ENCODE data around the gene RAP1A.

The RAP1A gene

GRCh38 chr1:111619635-111620440 lies at the start of gene RAP1A:
Gene RAP1A, plus strand, starts transcription at chr1:111619789. Its CDS starts 71,572 bp downstream, at chr1:111691361.
- TF ChIP-seq ZNF384 (IDR thresholded peaks at IDR 0.05) (no peak), SP1 (IDR thresholded peaks at IDR 0.05) (no peak), ARNT (IDR thresholded peaks at IDR 0.05) (no peak), ELF4 (IDR thresholded peaks at IDR 0.05) (no peak), LEF1 (IDR thresholded peaks at IDR 0.05; ENCODE audit: borderline replicate concordance) (no peak), BHLHE40 (IDR thresholded peaks at IDR 0.05; ENCODE audit: borderline replicate concordance) (no peak), FOXM1 (IDR thresholded peaks at IDR 0.05; ENCODE audit: borderline replicate concordance) (no peak), FOXA1 (IDR thresholded peaks at IDR 0.05) (no peak), FOXK2 (IDR thresholded peaks at IDR 0.05) (no peak), L3MBTL2 (conservative IDR thresholded peaks at IDR 0.05) (no peak), SUZ12 (IDR thresholded peaks at IDR 0.05) (no peak), CTBP1 (IDR thresholded peaks at IDR 0.05; ENCODE audit: borderline replicate concordance) (no peak)
- ChIA-PET CTCF (interaction anchor here (1.2 kb wide), 1 partner anchor 26 kb away, joined by 4 read pairs; no protein-coding TSS in a partner anchor), POLR2A (interaction anchor here (0.5 to 1.4 kb wide), 10 partner anchors 9 to 1316 kb away, joined by 3 to 6 read pairs (median 3); no protein-coding TSS in a partner anchor)
- peak; percentile 99 for DNase-seq (ENCODE audit: extremely low spot score)

- ChIA-PET POLR2A (no interaction called here), CTCF (no interaction called here)
- DNase-seq (ENCODE audit: extremely low spot score), result no peak
- TF ChIP-seq TARDBP (IDR thresholded peaks at IDR 0.05), result no peak
These were observed 49.7 kb upstream of the RAP1A start for GRCh38 chr1:111569913-111570312.

GRCh38 chr1:111570781-111571181 lies 48.8 kb upstream of the RAP1A start:
- TF ChIP-seq ARNT (IDR thresholded peaks at IDR 0.05) (no peak), FOXK2 (IDR thresholded peaks at IDR 0.05) (no peak), FOXA1 (IDR thresholded peaks at IDR 0.05) (no peak), SUZ12 (IDR thresholded peaks at IDR 0.05) (no peak), FOXM1 (IDR thresholded peaks at IDR 0.05; ENCODE audit: borderline replicate concordance) (no peak), SP1 (IDR thresholded peaks at IDR 0.05) (no peak), L3MBTL2 (conservative IDR thresholded peaks at IDR 0.05) (no peak)
- CTCF ChIA-PET, result interaction anchor here (0.6 to 1.1 kb wide), 3 partner anchors 10 to 918 kb away, joined by 3 to 6 read pairs (median 3); no protein-coding TSS in a partner anchor
- POLR2A ChIA-PET, result no interaction called here
- DNase-seq (ENCODE audit: extremely low spot score), result peak; percentile 54

GRCh38 chr1:111571239-111571638 lies 48.4 kb upstream of the RAP1A start:
- ChIA-PET POLR2A (interaction anchor here (1.4 kb wide), 1 partner anchor 50 kb away, joined by 3 read pairs; no protein-coding TSS in a partner anchor), CTCF (interaction anchor here (0.6 to 1.1 kb wide), 3 partner anchors 11 to 918 kb away, joined by 3 to 6 read pairs (median 3); no protein-coding TSS in a partner anchor)
- TF ChIP-seq ZNF384 (IDR thresholded peaks at IDR 0.05) (no peak), HDGF (IDR thresholded peaks at IDR 0.05; ENCODE audit: borderline replicate concordance) (no peak), SUZ12 (IDR thresholded peaks at IDR 0.05) (no peak), ELF4 (IDR thresholded peaks at IDR 0.05) (no peak), PKNOX1 (IDR thresholded peaks at IDR 0.05) (no peak), FOXM1 (IDR thresholded peaks at IDR 0.05; ENCODE audit: borderline replicate concordance) (no peak), CTBP1 (IDR thresholded peaks at IDR 0.05; ENCODE audit: borderline replicate concordance) (no peak)
- no peak for DNase-seq (ENCODE audit: extremely low spot score)

GRCh38 chr1:111571987-111572386 lies 47.6 kb upstream of the RAP1A start:
- POLR2A ChIA-PET, result interaction anchor here (1.4 kb wide), 1 partner anchor 49 kb away, joined by 3 read pairs; no protein-coding TSS in a partner anchor
- CTCF ChIA-PET, result no interaction called here
- DNase-seq (ENCODE audit: extremely low spot score), result no peak
- no peak for TF ChIP-seq BHLHE40 (IDR thresholded peaks at IDR 0.05; ENCODE audit: borderline replicate concordance)
- no peak for TF ChIP-seq FOXM1 (IDR thresholded peaks at IDR 0.05; ENCODE audit: borderline replicate concordance)
- no peak for TF ChIP-seq HDGF (IDR thresholded peaks at IDR 0.05; ENCODE audit: borderline replicate concordance)
- TF ChIP-seq L3MBTL2 (conservative IDR thresholded peaks at IDR 0.05), result no peak
- TF ChIP-seq CTBP1 (IDR thresholded peaks at IDR 0.05; ENCODE audit: borderline replicate concordance), result no peak

- TF ChIP-seq FOXK2 (IDR thresholded peaks at IDR 0.05) (no peak), SUZ12 (IDR thresholded peaks at IDR 0.05) (no peak), ELF4 (IDR thresholded peaks at IDR 0.05) (no peak)
- DNase-seq (ENCODE audit: extremely low spot score), result no peak
- ChIA-PET CTCF (interaction anchor here (0.6 kb wide), 1 partner anchor 237 kb away, joined by 3 read pairs; no protein-coding TSS in a partner anchor), POLR2A (no interaction called here)
These were observed 43.0 kb upstream of the RAP1A start for GRCh38 chr1:111576547-111576946.

- no peak for DNase-seq (ENCODE audit: extremely low spot score)
- CTCF ChIA-PET, result no interaction called here
- no peak for TF ChIP-seq NFRKB (IDR thresholded peaks at IDR 0.05)
- POLR2A ChIA-PET, result no interaction called here
These were observed 41.8 kb upstream of the RAP1A start for GRCh38 chr1:111577814-111578213.

- DNase-seq (ENCODE audit: extremely low spot score), result no peak
- TF ChIP-seq BHLHE40 (IDR thresholded peaks at IDR 0.05; ENCODE audit: borderline replicate concordance), result no peak
- no peak for TF ChIP-seq PKNOX1 (IDR thresholded peaks at IDR 0.05)
- no peak for TF ChIP-seq LEF1 (IDR thresholded peaks at IDR 0.05; ENCODE audit: borderline replicate concordance)
- TF ChIP-seq FOXM1 (IDR thresholded peaks at IDR 0.05; ENCODE audit: borderline replicate concordance), result no peak
- no peak for TF ChIP-seq ARNT (IDR thresholded peaks at IDR 0.05)
- TF ChIP-seq L3MBTL2 (conservative IDR thresholded peaks at IDR 0.05), result no peak
- no peak for TF ChIP-seq ELF4 (IDR thresholded peaks at IDR 0.05)
- TF ChIP-seq SUZ12 (IDR thresholded peaks at IDR 0.05), result no peak
- TF ChIP-seq TARDBP (IDR thresholded peaks at IDR 0.05), result no peak
- TF ChIP-seq CTBP1 (IDR thresholded peaks at IDR 0.05; ENCODE audit: borderline replicate concordance), result no peak
- TF ChIP-seq NFRKB (IDR thresholded peaks at IDR 0.05), result no peak
- ChIA-PET POLR2A (no interaction called here), CTCF (no interaction called here)
These were observed 38.4 kb upstream of the RAP1A start for GRCh38 chr1:111581166-111581565.

Data from HEK293T (cell line).